Measurements from ENCODE around the gene PRDM9.

PRDM9 gene

DNA sequence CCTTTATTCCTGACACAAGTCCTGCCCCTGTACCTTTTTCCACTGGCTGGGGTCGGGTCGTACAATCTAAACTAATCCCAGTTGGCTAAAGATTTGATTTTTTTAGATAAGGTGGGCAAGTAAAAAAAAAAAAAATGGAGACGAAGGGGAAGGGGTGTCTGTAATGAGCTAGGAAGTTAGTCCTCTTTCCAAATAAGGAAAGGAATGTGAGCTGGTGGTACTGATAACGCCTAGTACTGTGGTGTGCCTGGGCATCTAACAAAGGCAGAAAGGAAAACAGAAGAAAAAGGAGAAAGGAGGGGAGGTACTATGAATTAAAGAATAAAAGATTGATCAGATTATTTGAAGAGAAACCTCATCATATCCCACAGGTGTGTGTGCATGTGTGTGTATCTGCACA is 21.3 kb downstream of the PRDM9 start:
- DNase-seq (ENCODE audit: low read depth) = no peak
- TF ChIP-seq CTCF (IDR thresholded peaks at IDR 0.05; ENCODE audit: control insufficient read depth, extremely low read depth, insufficient read depth) = no peak
- H3K4me3 ChIP-seq (ENCODE audit: low read depth, low read length) = no peak overlapping the region

DNA sequence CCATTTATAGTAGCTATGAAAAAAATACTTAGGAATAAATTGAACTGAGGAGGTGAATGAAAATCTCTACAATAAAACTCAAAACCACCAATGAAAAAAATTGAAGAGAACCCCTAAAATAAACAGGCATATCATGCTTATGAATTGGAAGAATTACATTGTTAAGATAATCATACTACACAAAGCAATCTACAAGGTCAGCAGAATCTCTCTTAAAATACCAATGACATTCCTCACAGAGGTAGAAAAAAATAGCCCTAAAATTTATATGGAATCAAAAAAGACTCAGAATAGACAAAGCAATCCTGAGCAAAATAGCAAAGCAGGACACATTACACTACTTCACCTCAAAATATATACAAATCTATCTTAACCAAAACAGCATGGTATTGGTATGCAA is 23.2 kb downstream of the PRDM9 start:
- DNase-seq (ENCODE audit: low read depth) = no peak
- no peak overlapping the region for H3K4me3 ChIP-seq (ENCODE audit: low read depth, low read length)
- no peak for TF ChIP-seq CTCF (IDR thresholded peaks at IDR 0.05; ENCODE audit: control insufficient read depth, extremely low read depth, insufficient read depth)

DNA sequence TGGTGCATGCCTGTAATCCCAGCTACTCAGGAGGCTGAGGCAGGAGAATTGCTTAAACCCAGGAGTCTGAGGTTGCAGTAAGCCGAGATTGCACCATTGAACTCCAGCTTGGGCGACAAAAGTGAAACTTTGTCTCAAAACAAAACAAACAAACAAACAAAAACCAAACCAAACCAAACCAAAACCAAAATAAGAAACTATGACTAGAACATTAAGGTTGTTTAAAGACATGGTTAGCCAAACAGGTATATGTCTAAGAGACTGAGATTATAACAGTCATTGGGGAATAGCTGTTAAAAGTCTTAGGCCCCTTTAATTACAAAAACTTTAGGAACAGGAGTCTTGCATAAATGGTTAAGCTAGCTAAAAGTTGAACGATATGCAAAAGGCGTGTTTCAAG is 63.6 kb downstream of the PRDM9 start:
- DNase-seq (ENCODE audit: low read depth) = no peak
- TF ChIP-seq CTCF (IDR thresholded peaks at IDR 0.05; ENCODE audit: control insufficient read depth, extremely low read depth, insufficient read depth) = no peak
- H3K4me3 ChIP-seq (ENCODE audit: low read depth, low read length) = no peak overlapping the region
